Fibroblast of skin of back (primary cell): ENCODE measurements around the gene TMEM214.

ENCODE experiments used
- DNase-seq: peaks from one replicate; pipeline ENCODE4 v3.0.0-alpha.2; 2013

Gene TMEM214

GRCh38 chr2:27085673-27086089, 52.9 kb downstream of the TMEM214 start:
- peak; percentile 69 for DNase-seq

- peak; percentile 89 for DNase-seq
Observed at GRCh38 chr2:27086090-27086723, 53.4 kb downstream of the TMEM214 start.

GRCh38 chr2:27086724-27087593, 54.2 kb downstream of the TMEM214 start, which contains the start of gene KHK:
Gene KHK, plus strand, starts transcription at chr2:27086772. Its CDS starts 488 bp downstream, at chr2:27087260.
- no peak for DNase-seq

GRCh38 chr2:27087823-27088410, 55.2 kb downstream of the TMEM214 start:
- DNase-seq, result no peak

- no peak for DNase-seq
Observed at GRCh38 chr2:27088634-27089033, 55.9 kb downstream of the TMEM214 start.

GRCh38 chr2:27089111-27089954, 56.6 kb downstream of the TMEM214 start:
- DNase-seq, result no peak
